Colonic mucosa (tissue), 4 donors: ENCODE measurements around the gene HOXC13. TPM values are rescaled to one million over a fixed set of nuclear protein-coding genes. Genes with fewer than 3 reads are reported as not detected.
A peak's percentile ranks its signal among the peaks of the same experiment; 100 is the strongest.

Source experiments
- DNase-seq: peaks from one replicate; pipeline ENCODE4 v3.0.0-alpha.2; 2020
- H3K27ac ChIP-seq: fragments of 200-600 bp; one replicate; pipeline ENCODE4 v1.8.0; 2021
- H3K27me3 ChIP-seq: fragments of 200-600 bp; one replicate; pipeline ENCODE4 v1.8.0; 2021
- H3K36me3 ChIP-seq: fragments of 200-600 bp; one replicate; pipeline ENCODE4 v1.8.0; 2021
- H3K4me1 ChIP-seq: fragments of 200-600 bp; one replicate; pipeline ENCODE4 v1.8.0; 2021; ENCODE audit warnings: mild to moderate bottlenecking
- H3K4me3 ChIP-seq: fragments of 200-600 bp; one replicate; pipeline ENCODE4 v1.8.0; 2021
- H3K9ac ChIP-seq, 2 donors: one replicate each; pipeline ENCODE4 v1.7.0; 2013; ENCODE audit warnings: control low read depth in 2 of 2, low read depth in 2 of 2, low read length in 2 of 2
- H3K9me3 ChIP-seq: fragments of 200-600 bp; one replicate; pipeline ENCODE4 v1.8.0; 2021
- intact Hi-C: fragments of 100-400 bp; cut with DNase I; formaldehyde crosslinking; loops from one replicate; pipeline ENCODE4 v1.14.1; 2022
- total RNA-seq, 2 donors: library from RNA; stranded (reverse); fragmentation: NEBNext Ultra II Directional in 1 of 2; extraction: Animal tissue kit (Norgen Biotek cat#: 25700) in 1 of 2; gene quantifications; one replicate each; pipeline ENCODE4 v1.2.1, GENCODE V29; 2021
- TF ChIP-seq, protein P1 (sequence below): fragments of 200-600 bp; IDR thresholded peaks from one replicate; pipeline ENCODE4 v1.8.0; 2022; ENCODE audit warnings: antibody characterized with exemption, mild to moderate bottlenecking
- donor health status: healthy.
- donor health status: DM: no; HTN: no; CAD: no.
- donor health status: DM: no; HTN: no; CAD: no.

The HOXC13 gene
- total RNA-seq = not detected

- TF ChIP-seq, protein P1, sequence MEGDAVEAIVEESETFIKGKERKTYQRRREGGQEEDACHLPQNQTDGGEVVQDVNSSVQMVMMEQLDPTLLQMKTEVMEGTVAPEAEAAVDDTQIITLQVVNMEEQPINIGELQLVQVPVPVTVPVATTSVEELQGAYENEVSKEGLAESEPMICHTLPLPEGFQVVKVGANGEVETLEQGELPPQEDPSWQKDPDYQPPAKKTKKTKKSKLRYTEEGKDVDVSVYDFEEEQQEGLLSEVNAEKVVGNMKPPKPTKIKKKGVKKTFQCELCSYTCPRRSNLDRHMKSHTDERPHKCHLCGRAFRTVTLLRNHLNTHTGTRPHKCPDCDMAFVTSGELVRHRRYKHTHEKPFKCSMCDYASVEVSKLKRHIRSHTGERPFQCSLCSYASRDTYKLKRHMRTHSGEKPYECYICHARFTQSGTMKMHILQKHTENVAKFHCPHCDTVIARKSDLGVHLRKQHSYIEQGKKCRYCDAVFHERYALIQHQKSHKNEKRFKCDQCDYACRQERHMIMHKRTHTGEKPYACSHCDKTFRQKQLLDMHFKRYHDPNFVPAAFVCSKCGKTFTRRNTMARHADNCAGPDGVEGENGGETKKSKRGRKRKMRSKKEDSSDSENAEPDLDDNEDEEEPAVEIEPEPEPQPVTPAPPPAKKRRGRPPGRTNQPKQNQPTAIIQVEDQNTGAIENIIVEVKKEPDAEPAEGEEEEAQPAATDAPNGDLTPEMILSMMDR = no peak
- H3K27ac ChIP-seq = no peak within 1 kb of the TSS
- no peak within 1 kb of the TSS for H3K9ac ChIP-seq
- H3K4me3 ChIP-seq = no peak within 1 kb of the TSS
- intact Hi-C loops = no loop called here
- H3K9me3 ChIP-seq = no peaks in the 10 kb centered on the region
- no peaks in the 10 kb centered on the region for H3K4me1 ChIP-seq
- DNase-seq = peak; percentile 38
- no peaks in the 10 kb centered on the region for H3K36me3 ChIP-seq
- peaks cover 87% of the 10 kb centered on the region for H3K27me3 ChIP-seq
These were observed at the start of gene HOXC13 for GRCh38 chr12:53938326-53939140. Gene HOXC13, plus strand, starts transcription at chr12:53938831. Its CDS starts 76 bp downstream, at chr12:53938907.

- Histone ChIP-seq H3K4me1 (no peaks in the 10 kb centered on the region), H3K9ac (no peak overlapping the region), H3K36me3 (no peaks in the 10 kb centered on the region), H3K27me3 (peaks cover 2% of the 10 kb centered on the region), H3K9me3 (no peaks in the 10 kb centered on the region), H3K27ac (no peak overlapping the region), H3K4me3 (no peak overlapping the region)
- intact Hi-C loops = no loop called here
- no peak for DNase-seq
- TF ChIP-seq, protein P1 = no peak
These were observed 48.5 kb upstream of the HOXC13 start for GRCh38 chr12:53890081-53890480.

DNA sequence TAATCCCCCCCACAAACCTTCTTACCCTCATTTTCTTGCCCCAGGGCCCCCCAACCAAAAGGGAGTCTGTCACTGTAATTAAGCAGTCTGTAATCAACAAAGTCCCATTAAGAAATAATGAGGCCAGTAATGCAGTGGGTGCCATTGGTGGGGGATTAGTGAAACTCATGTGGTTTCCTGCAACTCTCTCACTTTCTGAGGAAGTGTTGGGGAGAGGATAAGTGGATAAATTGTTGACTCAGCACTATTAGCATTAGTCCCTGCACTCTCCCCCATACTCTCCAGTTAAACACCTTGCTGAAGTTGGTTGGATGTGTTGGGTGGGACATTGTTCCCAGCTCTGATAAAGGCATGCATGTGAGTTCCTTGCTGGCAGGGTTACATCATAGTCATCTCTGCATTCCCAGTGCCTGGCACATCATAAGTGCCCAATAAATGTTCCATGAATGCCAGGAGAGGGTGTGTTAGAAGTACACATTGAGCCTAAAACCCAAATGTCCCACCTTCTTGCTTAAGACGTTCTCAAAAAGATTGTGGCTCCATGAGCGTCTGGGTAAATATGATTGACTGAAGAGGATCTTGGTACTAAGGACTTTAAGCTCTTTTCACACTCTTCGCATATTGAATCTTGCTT lies 45.8 kb upstream of the HOXC13 start:
- Histone ChIP-seq H3K9ac (no peak overlapping the region), H3K9me3 (no peaks in the 10 kb centered on the region), H3K4me3 (no peak overlapping the region), H3K36me3 (no peaks in the 10 kb centered on the region), H3K27ac (no peak overlapping the region), H3K4me1 (no peaks in the 10 kb centered on the region), H3K27me3 (peaks cover 4% of the 10 kb centered on the region)
- intact Hi-C loops = no loop called here
- no peak for DNase-seq
- TF ChIP-seq, protein P1 = no peak

- no peaks in the 10 kb centered on the region for H3K9me3 ChIP-seq
- peaks cover 14% of the 10 kb centered on the region for H3K27me3 ChIP-seq
- H3K36me3 ChIP-seq = no peaks in the 10 kb centered on the region
- no peaks in the 10 kb centered on the region for H3K4me1 ChIP-seq
- TF ChIP-seq, protein P1 = no peak
- no peak overlapping the region for H3K9ac ChIP-seq
- no peak overlapping the region for H3K4me3 ChIP-seq
- H3K27ac ChIP-seq = no peak overlapping the region
- DNase-seq = no peak
- intact Hi-C loops = no loop called here
These were observed 39.4 kb upstream of the HOXC13 start for GRCh38 chr12:53899230-53899629.

DNA sequence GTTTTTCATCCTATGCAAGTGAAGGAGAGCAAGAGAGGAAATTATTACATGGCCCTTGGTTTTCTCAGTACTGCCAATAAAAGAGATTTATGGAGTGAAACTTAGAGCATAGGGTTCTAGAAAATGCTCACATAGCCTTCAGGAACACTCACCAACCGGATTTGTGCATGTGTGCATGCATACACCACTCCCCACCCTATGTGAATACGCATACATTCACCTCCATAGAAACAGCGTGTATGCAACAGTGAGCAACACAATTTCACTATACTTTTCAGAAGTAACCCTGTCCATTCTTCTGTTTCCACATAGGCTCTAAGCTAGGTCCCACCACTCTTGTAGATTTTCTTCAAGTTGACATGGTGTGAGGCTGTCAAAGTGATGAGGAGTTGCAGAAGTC lies 31.5 kb upstream of the HOXC13 start:
- H3K27me3 ChIP-seq = no peaks in the 10 kb centered on the region
- H3K27ac ChIP-seq = no peak overlapping the region
- no peak overlapping the region for H3K4me3 ChIP-seq
- H3K9ac ChIP-seq = no peak overlapping the region
- TF ChIP-seq, protein P1 = no peak
- H3K36me3 ChIP-seq = no peaks in the 10 kb centered on the region
- no peak for DNase-seq
- H3K4me1 ChIP-seq = no peaks in the 10 kb centered on the region
- no peaks in the 10 kb centered on the region for H3K9me3 ChIP-seq
- intact Hi-C loops = no loop called here
